Measurements from ENCODE around the gene ZNF148.

ZNF148 gene

DNA sequence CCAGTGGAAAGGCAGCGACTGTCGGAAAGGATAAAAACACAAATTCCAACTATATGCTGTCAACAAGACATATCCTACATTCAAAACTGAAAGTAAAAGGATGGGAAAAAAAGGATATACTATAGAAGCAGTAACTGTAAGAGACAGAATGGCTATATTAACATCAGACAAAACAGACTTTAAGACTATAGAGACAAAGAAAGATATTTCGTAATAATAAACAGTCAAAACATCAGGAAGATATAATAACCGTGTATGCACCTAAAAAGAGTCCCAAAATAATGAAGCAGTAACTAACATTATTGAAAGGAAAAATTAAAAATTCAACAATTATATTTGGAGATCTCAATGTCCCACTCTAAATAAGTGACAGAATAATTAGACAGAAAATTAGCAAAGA, 48.2 kb downstream of the ZNF148 start:
- DNase-seq (ENCODE audit: low read depth): no peak

DNA sequence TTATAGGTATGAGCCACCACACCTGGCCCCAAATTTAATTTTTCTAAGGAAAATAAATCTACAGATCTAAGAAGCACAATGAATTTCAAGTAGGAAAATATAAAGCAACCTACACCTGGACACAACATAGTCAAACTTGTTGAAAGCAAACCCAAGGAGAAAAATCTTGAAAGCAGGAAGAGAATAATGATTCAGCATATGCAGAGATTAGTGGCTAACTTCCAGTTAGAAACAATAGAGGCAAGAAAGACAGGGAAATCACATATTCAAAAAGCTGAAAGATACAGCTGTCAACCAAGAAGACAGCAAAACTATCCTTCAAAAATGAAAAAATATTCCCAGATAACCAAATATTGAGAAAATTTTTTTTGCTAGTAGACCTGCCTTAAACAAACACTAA, 49.4 kb downstream of the ZNF148 start:
- DNase-seq (ENCODE audit: low read depth): no peak

DNA sequence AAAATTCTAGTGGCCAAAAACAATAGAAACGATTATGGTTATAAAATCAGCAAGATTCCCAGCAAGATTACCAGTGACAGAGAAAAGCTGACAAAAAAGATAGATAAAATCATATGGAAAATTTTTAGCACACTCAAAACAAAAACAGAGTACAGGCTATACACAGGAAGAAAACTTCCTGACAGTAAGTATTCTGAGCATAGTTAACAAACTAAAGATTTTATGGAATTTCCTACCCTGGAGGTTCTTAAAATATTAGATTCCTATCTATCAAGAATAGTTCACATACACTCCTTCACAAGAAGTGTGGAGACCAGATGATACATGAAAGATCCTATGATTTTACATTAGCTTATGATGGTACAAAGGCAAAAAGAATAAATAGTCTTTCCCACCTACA, 50.8 kb downstream of the ZNF148 start:
- DNase-seq (ENCODE audit: low read depth): no peak

DNA sequence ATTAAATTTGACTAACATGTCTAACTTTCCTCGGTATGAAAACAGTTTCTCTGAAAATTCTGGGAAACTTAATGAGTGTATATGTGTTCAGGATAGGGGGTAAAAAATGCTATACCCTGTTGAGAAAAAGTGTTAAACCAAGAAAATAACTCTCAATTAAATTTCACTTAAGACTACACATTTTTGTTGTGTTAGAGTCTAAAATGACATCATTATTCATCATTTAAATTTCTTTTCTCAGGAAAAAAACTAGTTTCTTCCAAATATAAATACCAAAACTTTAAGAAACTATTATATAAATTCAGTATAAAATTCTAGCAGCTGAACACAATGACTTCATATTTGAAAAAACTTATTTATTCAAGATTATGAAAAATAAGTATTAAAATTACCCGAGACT, 52.2 kb downstream of the ZNF148 start:
- no peak for DNase-seq (ENCODE audit: low read depth)

DNA sequence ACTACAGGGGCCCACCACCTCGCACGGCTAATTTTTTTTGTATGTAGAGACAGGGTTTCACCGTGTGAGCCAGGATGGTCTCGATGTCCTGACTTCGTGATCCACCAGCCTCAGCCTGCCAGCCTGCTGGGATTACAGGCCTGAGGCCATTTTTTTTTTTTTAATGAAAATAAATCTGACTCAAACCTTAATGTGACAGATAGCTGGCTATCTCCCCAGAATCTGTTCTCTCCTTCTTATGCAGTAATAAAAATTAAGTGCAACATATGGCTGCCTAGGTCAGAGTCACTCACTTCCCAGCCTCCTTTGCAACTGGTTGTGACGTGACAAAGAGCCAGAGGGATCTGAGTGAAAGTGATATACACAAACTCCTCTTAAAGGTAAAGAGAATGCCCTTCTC, 53.0 kb downstream of the ZNF148 start:
- peak; percentile 48 for DNase-seq (ENCODE audit: low read depth)

DNA sequence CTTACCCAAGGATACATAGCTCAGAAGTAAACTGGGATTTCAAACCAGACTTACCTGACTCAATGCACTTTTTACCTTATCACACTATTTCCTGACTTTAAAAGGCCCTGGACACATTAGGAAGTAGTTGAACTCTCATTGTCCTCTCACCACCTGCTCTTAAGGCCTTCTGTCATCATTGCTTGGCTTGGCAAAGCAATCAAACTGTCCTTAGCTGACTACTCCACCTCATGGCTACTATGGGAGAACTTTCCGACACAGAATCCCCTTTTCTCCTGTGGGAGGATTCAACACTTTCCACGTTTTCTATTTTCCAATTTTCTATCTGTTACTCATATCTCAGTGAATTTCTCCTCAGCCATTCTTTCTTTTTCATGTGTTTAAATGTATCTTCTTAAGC, 55.4 kb downstream of the ZNF148 start:
- no peak for DNase-seq (ENCODE audit: low read depth)

DNA sequence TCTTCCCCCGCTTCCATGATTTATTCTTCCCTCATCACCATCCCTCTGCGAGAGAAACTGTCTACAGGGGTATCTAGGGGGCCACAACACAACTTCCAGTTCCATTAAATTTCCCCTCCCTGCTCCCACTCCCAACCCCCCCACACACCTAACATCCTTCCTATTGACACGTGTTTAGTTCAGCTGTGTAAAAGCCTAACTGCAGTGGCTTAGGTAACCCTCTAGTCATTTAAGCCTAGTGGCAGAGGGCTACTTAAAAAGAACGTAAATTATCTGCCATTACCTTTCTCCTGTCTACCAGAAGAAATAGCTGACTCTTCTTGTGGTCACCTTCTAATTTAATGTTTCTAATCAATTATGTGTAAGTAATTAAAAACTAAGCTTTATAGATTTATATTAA, 56.3 kb downstream of the ZNF148 start:
- DNase-seq (ENCODE audit: low read depth): no peak

DNA sequence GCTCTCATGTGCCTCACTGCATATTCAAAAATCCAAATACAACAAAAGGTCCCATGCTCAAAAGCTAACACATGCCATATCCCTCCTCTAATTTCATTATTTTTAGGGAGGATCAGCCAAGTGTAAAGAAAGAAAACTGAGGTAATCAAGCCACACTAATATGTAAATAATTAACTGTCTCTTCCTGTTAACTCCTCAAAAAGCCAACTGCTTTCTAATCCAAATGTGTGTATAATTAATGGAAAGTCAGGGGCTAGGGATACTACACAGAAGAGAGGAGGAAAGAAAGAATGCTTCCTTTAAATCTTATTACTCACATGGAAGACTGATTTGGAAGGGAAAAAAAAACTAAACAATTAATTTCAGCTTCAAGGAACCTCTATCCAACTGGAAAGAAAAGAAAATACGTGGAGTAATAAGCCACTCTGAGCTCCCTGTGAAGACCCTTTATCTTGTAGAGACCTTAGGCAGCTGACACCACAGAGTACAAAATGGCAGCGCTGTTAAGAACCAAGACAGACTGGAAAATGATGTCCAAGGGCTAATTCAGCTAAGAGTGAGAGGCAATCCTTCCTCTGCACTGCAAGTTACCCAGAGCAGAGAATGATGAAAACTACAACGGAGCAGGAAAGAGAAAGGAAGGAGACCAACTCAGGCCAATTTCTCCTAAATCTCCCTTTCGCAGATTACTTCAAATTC, 56.8 kb downstream of the ZNF148 start:
- no peak for DNase-seq (ENCODE audit: low read depth)

DNA sequence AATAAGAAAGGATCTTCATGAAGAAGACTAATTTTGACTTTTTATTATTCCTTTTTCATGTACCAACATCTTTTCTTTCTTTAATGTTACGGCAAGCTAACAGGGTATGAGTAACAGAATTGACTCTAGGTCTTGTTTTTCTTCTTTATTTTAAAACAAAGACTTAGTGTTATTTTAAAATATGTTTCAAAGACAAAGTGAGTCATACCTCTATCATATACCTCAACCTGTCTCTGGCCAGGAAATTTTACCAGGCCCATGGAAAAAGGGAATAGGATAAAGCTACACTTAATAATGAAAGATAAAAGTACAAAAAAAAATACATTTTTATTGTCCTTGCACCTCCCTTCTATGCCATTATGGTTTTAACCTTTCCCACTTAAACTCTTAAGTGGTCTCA, 57.4 kb downstream of the ZNF148 start:
- DNase-seq (ENCODE audit: low read depth): no peak

DNA sequence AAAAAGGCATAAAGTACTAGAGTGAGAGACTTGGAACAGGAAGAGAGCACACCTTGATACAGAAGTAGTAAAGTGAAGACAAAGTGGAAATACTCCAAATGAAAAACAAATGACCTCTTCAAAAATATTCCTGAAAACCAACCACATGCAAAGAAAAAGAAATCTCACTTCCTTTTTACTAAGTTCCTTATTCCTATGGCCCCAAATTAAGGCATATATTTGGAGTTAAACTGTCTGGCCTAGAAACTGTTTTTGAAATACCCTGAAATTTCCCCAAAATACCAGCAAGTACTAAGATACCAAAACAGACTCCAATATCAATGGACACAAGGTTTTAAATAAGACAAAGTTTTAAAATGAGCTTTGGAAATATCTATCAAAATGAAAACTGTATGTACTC, 58.2 kb downstream of the ZNF148 start:
- no peak for DNase-seq (ENCODE audit: low read depth)

DNA sequence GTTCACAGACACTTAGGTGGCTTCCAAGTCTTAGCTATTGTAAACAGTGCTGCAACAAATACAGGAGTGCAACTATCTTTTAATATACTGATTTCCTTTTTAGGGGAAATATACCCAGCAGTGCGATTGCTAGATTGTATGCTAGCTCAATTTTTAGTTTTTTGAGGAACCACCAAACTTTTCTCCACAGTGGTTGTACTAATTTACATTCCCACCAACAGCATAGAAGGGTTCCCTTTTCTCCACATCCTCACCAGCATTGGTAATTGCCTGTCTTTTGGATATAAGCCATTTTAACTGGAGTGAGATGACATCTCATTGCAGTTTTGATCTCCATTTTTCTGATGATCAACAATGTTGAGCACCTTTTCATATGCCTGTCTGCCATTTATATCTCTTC, 58.9 kb downstream of the ZNF148 start:
- no peak for DNase-seq (ENCODE audit: low read depth)

DNA sequence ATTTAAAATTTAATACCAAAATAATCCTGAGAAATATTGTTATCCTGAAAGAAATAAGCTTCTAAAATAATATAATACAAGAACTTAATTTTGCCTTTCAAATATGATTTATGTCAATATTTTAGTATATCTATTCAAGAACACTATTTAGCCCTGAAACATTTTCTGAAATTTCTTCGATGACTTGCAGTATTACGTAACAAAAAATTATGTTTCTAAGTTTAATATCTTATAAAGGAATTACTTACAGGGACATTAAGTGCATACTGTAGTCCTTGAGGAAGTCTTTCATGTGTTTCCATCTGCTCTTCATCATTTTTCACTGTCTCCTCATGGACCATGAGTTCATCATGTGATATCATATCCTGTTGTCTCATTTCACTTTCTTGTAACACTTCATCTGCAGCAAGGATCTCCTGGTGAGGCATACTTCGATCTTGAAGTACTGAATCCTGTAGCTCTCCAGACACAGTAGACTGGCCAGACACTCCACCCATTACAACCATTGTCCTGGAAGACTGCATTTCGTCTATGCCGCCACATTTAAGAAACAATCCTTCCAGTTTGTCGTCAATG, 62.0 kb downstream of the ZNF148 start:
- DNase-seq (ENCODE audit: low read depth): no peak

DNA sequence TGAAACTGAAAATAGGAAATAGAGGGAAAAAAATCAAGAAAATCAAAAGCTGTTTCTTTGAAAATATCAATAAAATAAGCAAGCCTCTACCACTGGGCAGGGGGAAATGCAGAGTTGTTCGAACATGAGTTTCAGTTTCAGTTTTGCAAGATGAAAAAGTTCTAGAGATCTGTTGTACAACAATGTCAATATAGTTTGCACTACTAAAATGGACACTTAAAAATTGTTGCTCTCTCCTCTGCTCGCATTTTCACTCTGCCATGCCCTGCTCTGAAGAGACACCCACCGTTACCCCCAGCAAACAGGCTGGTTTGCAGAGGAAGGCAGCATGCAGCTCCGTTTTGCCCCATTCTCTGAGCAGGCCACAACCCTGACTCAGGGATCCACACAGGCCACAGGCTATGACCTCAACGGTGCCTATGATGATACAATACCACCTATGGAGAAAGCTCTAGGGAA, 64.5 kb downstream of the ZNF148 start:
- DNase-seq (ENCODE audit: low read depth): no peak

DNA sequence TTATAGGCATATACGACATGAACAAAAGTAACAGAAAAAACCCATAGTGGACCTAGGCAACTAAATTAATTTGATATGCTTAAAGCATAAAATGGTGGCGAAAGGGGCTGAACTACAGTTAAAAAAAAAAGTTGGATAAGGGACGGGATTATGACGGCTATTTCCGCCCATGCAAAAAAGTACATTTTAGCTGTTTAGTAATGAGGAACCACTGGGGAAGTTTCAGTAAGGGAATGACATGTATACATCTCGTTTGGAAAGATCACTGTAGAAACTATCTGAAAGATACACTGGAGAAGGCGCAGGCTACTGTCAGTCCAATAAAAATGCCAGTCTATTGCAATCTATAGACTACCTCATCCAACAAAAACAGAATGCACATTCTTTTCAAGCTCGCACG, 65.6 kb downstream of the ZNF148 start:
- no peak for DNase-seq (ENCODE audit: low read depth)

DNA sequence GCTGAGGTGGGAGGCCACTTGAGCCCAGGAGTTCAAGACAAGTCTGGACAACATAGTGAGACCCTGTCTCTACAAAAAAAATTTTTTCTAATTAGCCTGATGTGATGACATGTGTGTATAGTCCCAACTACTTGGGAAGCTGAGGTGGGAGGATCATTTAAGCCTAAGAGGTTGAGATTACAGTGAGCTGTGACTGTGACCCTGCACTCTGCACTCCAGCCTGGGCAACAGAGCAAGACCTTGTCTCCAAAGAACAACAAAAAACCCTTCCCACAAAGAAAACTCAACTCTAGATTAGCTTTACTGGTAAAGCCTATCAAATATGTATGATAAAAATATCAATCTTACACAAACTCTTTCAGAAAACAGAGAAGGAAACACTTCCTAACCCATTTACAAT, 68.5 kb downstream of the ZNF148 start:
- DNase-seq (ENCODE audit: low read depth): no peak

DNA sequence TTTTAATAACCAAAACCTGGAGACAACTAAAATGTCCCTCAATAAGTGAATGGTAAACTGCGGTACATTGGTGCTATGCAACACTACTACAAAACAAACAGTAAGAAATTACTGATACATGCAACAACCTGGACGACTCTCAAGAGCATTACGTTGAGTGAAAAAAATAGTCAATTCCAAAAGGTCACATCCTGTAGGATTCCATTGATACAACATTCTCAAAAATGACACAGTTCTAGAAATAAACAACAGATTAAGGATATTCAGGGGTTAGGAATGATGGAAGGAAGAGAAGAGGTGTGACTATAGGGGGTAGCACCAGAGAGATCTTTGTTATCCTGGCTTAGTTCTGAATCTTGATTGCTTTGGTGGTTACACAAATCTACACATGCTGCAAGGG, 72.2 kb downstream of the ZNF148 start:
- DNase-seq (ENCODE audit: low read depth): no peak

DNA sequence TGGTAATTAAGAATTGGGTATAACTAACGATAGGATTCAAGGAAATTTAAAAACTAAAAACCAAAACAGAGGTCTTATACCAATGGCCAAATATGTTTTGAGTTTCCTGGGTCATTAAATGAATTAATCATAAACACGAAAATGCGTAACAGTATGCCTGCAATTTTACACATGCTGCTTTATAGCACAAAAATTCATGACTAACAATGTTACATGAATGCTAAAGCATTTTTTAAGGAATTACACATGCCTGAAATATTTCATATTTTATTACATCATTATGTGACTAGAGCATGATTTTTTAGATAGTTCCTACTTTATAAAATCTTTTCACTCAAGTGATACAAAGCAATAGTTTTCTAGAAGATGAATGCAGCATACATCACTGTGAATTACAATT, 74.7 kb downstream of the ZNF148 start:
- peak; percentile 64 for DNase-seq (ENCODE audit: low read depth)

DNA sequence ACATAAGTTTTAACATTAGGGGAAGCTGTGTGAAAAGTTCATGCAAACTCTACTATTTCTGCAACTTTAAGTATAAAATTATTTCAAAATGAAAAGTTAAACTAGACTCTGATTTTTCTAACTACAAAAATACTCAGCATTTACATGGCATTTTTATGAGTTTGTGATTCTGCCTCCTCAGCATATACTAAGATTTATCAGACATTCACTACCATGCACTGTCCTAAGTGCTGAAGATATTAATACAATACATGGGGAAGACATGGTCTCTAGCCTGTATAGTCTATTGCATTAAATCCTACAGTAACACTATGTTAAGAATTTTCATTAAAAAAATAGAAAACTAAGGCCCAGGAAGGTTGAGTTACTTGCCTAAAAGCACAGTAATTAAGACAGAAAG, 80.7 kb downstream of the ZNF148 start:
- DNase-seq (ENCODE audit: low read depth): no peak

DNA sequence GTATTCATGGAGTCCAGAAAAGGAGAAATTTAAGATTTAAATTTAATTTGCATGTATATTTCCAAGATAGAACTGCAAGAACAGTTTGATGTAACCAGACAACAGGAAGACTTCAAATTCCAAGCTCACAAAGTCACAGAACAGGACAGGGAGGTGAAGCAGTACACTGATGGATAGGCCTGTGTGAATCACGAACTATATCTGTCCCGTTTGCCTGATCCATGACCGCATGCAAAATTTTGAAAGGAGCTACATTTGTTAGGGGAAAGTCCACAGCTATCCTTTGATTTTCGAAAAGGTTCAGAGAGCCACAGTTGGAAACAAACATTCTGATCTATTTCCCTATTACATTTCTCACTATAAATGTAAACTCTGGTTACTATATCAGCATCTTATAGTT, 83.1 kb downstream of the ZNF148 start:
- DNase-seq (ENCODE audit: low read depth): no peak

DNA sequence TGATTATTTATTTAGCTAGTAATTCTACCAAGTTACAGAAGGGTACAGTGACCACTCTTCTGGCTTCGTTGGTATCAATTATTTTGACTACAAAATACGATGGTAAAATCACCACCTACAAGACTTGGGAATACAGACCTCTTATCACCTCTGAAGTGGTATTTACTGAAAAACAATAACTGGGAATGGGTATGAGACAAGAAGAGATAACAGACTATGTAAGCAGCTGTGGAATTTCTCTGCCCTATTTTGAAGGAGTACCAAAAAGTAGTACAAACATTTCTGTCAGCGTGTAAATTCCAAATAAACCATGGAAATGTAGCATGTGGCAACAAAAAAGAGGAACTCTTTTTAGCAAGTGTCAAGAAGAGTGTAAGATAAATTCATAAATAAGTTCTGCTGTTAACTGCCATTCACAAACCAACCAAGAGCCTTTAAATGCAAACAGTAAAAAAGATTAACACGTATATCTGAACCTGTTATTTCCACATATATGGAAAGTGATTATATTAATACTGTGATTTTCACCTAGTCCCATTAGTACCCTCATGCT, 85.6 kb downstream of the ZNF148 start:
- no peak for DNase-seq (ENCODE audit: low read depth)

DNA sequence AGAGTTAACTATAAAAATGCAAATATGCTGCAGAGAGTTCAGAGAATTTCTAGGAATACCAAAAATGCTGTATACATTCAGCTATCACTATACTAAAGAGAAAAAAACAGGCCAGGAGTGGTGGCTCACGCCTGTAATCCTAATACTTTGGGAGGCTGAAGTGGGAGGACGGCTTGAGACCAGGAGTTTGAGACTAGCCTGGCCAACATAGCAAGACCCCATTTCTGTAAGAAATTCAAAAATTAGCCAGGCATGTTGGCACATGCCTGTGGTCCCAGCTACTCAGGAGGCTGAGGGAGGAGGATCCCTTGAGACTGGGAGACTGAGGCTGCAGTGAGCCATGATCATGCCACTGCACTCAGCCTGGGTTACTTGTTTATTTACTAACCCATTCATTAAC, 87.9 kb downstream of the ZNF148 start:
- no peak for DNase-seq (ENCODE audit: low read depth)

DNA sequence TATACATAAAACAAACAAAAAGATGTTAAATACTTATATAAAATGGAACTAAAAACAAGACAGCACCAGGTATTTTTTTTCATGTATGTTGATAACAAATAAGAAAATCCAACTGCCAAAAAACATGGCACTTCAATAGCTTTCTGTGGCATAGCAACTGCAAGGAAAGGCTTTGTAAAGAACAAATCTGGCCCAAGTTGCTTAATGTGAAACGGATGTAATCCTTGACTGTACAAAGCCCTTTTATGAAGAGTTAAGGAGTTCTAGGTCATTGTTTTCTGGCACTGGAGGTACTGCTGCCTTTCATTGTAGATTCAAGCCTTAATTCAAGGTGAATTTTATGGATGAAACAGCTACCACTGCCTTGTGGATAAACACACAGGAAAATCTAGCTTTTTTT, 93.7 kb downstream of the ZNF148 start:
- DNase-seq (ENCODE audit: low read depth): no peak

DNA sequence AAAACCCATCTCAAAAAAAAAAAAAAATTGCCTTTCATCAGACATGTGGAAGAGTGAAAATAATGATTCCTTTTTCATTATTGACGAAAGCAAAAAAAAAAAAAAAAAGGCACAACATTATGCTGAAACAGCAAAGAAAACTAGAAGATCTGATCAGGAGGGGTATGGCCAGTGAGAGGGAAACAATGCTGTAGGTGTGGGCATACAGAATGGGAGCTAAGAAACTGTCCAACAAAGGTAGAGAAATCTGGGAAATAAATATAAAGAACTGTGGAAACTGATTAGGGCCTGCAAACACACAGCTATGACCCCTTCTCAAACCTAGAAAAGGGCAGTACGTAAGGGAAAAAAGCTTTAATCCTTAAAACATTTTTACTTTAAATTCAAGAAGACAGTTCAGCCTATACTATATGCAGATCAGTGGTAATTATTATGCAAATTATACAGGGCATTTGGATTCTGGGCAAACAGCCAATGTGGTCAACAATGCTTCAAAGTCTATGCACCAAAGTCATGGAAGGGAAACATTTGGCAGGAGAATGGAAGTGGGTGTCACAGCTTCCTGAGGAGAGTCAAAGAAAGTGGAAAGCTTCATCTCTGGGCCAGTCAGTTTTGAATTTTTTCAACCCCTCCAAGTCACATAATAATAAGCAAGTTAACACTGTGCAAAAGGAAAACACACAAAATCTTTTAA, 94.3 kb downstream of the ZNF148 start:
- peak; percentile 18 for DNase-seq (ENCODE audit: low read depth)

All from GM04503 (cell line).